Mesendoderm (in vitro differentiated cells): ENCODE data around the gene RAB11FIP4.

Experiments used
- DNase-seq: peaks from one replicate; pipeline ENCODE4 v3.0.0; 2013
- H2AK5ac ChIP-seq: 2 replicates; pipeline ENCODE4 v1.6.1; 2013; ENCODE audit warnings: low read length, inconsistent platforms
- H2BK120ac ChIP-seq: 2 replicates; pipeline ENCODE4 v1.6.1; 2013; ENCODE audit warnings: low read depth, mild to moderate bottlenecking, low read length, moderate library complexity, mixed read lengths
- H2BK15ac ChIP-seq: replicated peaks from 2 replicates; pipeline ENCODE4 v1.6.1; 2013; ENCODE audit warnings: low read depth, mild to moderate bottlenecking, moderate library complexity
- H2BK5ac ChIP-seq: 2 replicates; pipeline ENCODE4 v1.6.1; 2013; ENCODE audit warnings: low read length, inconsistent platforms
- H3K18ac ChIP-seq: 2 replicates; pipeline ENCODE4 v1.6.1; 2013; ENCODE audit warnings: mild to moderate bottlenecking, low read length, mixed read lengths
- H3K23ac ChIP-seq: one replicate; pipeline ENCODE4 v1.6.1; 2013; ENCODE audit warnings: low read length
- H3K27ac ChIP-seq: 2 replicates; pipeline ENCODE4 v1.5.1; 2013; ENCODE audit warnings: low read depth, mild to moderate bottlenecking, inconsistent platforms, low read length, moderate library complexity
- H3K27me3 ChIP-seq: 2 replicates; pipeline ENCODE4 v1.6.1; 2013; ENCODE audit warnings: low read length, control low read depth, mild to moderate bottlenecking, inconsistent platforms; ENCODE audit not compliant: insufficient read depth, poor library complexity
- H3K36me3 ChIP-seq: 2 replicates; pipeline ENCODE4 v1.6.1; 2013; ENCODE audit warnings: low read length, inconsistent platforms; ENCODE audit not compliant: control insufficient read depth, insufficient read depth
- H3K4ac ChIP-seq: one replicate; pipeline ENCODE4 v1.6.1; 2013; ENCODE audit warnings: low read depth, mild to moderate bottlenecking, low read length, moderate library complexity
- H3K4me1 ChIP-seq: 2 replicates; pipeline ENCODE4 v1.6.1; 2013; ENCODE audit warnings: low read depth, low read length, inconsistent platforms; ENCODE audit not compliant: control insufficient read depth
- H3K4me2 ChIP-seq: 2 replicates; pipeline ENCODE4 v1.6.1; 2013; ENCODE audit warnings: low read length
- H3K4me3 ChIP-seq: 2 replicates; pipeline ENCODE4 v1.5.1; 2013; ENCODE audit warnings: mild to moderate bottlenecking, low read length
- H3K56ac ChIP-seq: one replicate; pipeline ENCODE4 v1.6.1; 2013; ENCODE audit warnings: low read length
- H3K79me1 ChIP-seq: 2 replicates; pipeline ENCODE4 v1.6.1; 2013; ENCODE audit warnings: low read length, inconsistent platforms
- H3K79me2 ChIP-seq: 2 replicates; pipeline ENCODE4 v1.6.1; 2013; ENCODE audit warnings: mild to moderate bottlenecking, low read length; ENCODE audit not compliant: control insufficient read depth, insufficient read depth
- H3K9ac ChIP-seq: 2 replicates; pipeline ENCODE4 v1.6.1; 2013; ENCODE audit warnings: low read length, inconsistent platforms
- H4K5ac ChIP-seq: one replicate; pipeline ENCODE4 v1.6.1; 2013; ENCODE audit warnings: low read length
- H4K8ac ChIP-seq: one replicate; pipeline ENCODE4 v1.6.1; 2013; ENCODE audit warnings: low read depth, mild to moderate bottlenecking, control low read depth, low read length, moderate library complexity
- WGBS: extraction: QIAGEN DNeasy Blood & Tissue Kit; methylation state at CpG from one replicate; pipeline ENCODE4 v1.1.7; 2013; ENCODE audit warnings: low lambda C conversion rate, missing lambda C conversion rate; ENCODE audit not compliant: insufficient coverage; ENCODE audit errors: extremely low coverage; 5-methylcytosine and 5-hydroxymethylcytosine counted together

The RAB11FIP4 gene

GRCh38 chr17:31518478-31518877 is 127.0 kb downstream of the RAB11FIP4 start:
- DNase-seq = no peak
- Histone ChIP-seq H3K23ac (no peak overlapping the region), H4K8ac (no peak overlapping the region), H3K4me1 (no peaks in the 10 kb centered on the region), H3K79me2 (no peaks in the 10 kb centered on the region), H4K5ac (no peak overlapping the region), H2BK120ac (no peak overlapping the region), H3K36me3 (no peaks in the 10 kb centered on the region), H3K4me3 (no peak overlapping the region), H2AK5ac (no peak overlapping the region), H2BK15ac (no peak overlapping the region), H3K27me3 (no peaks in the 10 kb centered on the region), H3K4ac (no peak overlapping the region), H2BK5ac (no peak overlapping the region), H3K27ac (no peak overlapping the region), H3K9ac (no peak overlapping the region), H3K4me2 (no peak overlapping the region), H3K79me1 (no peaks in the 10 kb centered on the region), H3K18ac (no peak overlapping the region), H3K56ac (no peak overlapping the region)
- WGBS = no CpG with 5 or more reads among the region's 4 CpGs

DNA sequence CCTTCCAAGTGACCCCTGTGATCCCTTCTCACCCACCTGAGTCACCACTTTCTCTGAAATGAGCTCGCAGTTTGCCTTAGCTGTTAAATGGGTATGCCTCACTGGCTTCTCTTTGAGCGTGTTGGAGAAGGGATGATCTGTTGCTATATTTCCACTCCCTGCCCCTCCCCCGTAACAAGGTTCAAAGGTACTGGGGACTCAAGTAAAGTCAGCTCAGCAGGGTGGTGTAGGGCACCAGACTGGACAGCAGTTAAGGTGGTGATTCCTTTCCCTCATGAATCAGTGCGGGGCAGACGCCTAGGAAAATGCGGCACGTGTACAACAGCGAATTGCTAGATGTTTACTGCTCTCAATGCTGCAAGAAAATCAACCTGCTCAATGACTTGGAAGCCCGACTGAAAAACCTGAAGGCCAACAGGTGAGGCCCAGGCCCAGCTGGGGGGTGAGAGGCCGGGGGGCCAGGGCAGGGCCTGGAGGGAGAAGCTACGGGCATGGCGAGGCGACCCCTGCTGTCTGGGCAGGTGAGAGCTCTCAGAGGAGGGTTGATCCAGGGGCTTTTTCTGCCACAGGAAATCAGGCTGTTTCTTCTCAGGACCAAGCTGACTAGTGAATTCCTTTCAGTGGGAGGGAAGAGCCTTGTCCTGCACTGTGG is 130.3 kb downstream of the RAB11FIP4 start:
- H3K4me3 ChIP-seq = no peak overlapping the region
- H4K8ac ChIP-seq = no peak overlapping the region
- no peak overlapping the region for H3K27ac ChIP-seq
- H3K18ac ChIP-seq = no peak overlapping the region
- no peaks in the 10 kb centered on the region for H3K27me3 ChIP-seq
- H3K4ac ChIP-seq = no peak overlapping the region
- no peak overlapping the region for H2BK15ac ChIP-seq
- no peak for DNase-seq
- H3K4me1 ChIP-seq = no peaks in the 10 kb centered on the region
- no CpG with 5 or more reads among the region's 13 CpGs for WGBS
- no peak overlapping the region for H3K4me2 ChIP-seq
- H2AK5ac ChIP-seq = no peak overlapping the region
- no peak overlapping the region for H2BK5ac ChIP-seq
- H4K5ac ChIP-seq = no peak overlapping the region
- no peaks in the 10 kb centered on the region for H3K79me2 ChIP-seq
- H3K56ac ChIP-seq = no peak overlapping the region
- no peak overlapping the region for H3K23ac ChIP-seq
- no peaks in the 10 kb centered on the region for H3K79me1 ChIP-seq
- H3K36me3 ChIP-seq = no peaks in the 10 kb centered on the region
- no peak overlapping the region for H3K9ac ChIP-seq
- H2BK120ac ChIP-seq = no peak overlapping the region

- H2AK5ac ChIP-seq = no peak overlapping the region
- H2BK5ac ChIP-seq = no peak overlapping the region
- no peaks in the 10 kb centered on the region for H3K36me3 ChIP-seq
- H3K23ac ChIP-seq = no peak overlapping the region
- DNase-seq = no peak
- H3K4ac ChIP-seq = no peak overlapping the region
- no CpG with 5 or more reads among the region's 16 CpGs for WGBS
- no peak overlapping the region for H4K8ac ChIP-seq
- H3K27ac ChIP-seq = no peak overlapping the region
- no peaks in the 10 kb centered on the region for H3K27me3 ChIP-seq
- H3K4me1 ChIP-seq = no peaks in the 10 kb centered on the region
- no peak overlapping the region for H3K4me3 ChIP-seq
- H3K79me1 ChIP-seq = no peaks in the 10 kb centered on the region
- H3K56ac ChIP-seq = no peak overlapping the region
- no peak overlapping the region for H4K5ac ChIP-seq
- H2BK120ac ChIP-seq = no peak overlapping the region
- no peak overlapping the region for H3K18ac ChIP-seq
- no peak overlapping the region for H2BK15ac ChIP-seq
- no peaks in the 10 kb centered on the region for H3K79me2 ChIP-seq
- H3K4me2 ChIP-seq = no peak overlapping the region
- H3K9ac ChIP-seq = no peak overlapping the region
Measured at GRCh38 chr17:31522284-31522931, 130.9 kb downstream of the RAB11FIP4 start.

- Histone ChIP-seq H2BK5ac (no peak overlapping the region), H4K5ac (no peak overlapping the region), H2BK15ac (no peak overlapping the region), H3K36me3 (no peaks in the 10 kb centered on the region), H3K4me1 (no peaks in the 10 kb centered on the region), H3K27me3 (no peaks in the 10 kb centered on the region), H2AK5ac (no peak overlapping the region), H3K9ac (no peak overlapping the region), H3K23ac (no peak overlapping the region), H3K4me3 (no peak overlapping the region), H3K4me2 (no peak overlapping the region), H4K8ac (no peak overlapping the region), H3K56ac (no peak overlapping the region), H3K79me1 (no peaks in the 10 kb centered on the region), H3K18ac (no peak overlapping the region), H3K4ac (no peak overlapping the region), H3K79me2 (no peaks in the 10 kb centered on the region), H2BK120ac (no peak overlapping the region), H3K27ac (no peak overlapping the region)
- no peak for DNase-seq
- no CpG with 5 or more reads among the region's 9 CpGs for WGBS
Measured at GRCh38 chr17:31522987-31523495, 131.6 kb downstream of the RAB11FIP4 start.

GRCh38 chr17:31523862-31524730 is 132.6 kb downstream of the RAB11FIP4 start:
- no peak overlapping the region for H3K56ac ChIP-seq
- DNase-seq = no peak
- no peak overlapping the region for H3K23ac ChIP-seq
- H3K4ac ChIP-seq = no peak overlapping the region
- H3K27me3 ChIP-seq = no peaks in the 10 kb centered on the region
- no peak overlapping the region for H3K18ac ChIP-seq
- no peak overlapping the region for H3K27ac ChIP-seq
- no peak overlapping the region for H2BK120ac ChIP-seq
- H4K8ac ChIP-seq = no peak overlapping the region
- no peak overlapping the region for H3K4me2 ChIP-seq
- no peak overlapping the region for H2BK15ac ChIP-seq
- no peaks in the 10 kb centered on the region for H3K36me3 ChIP-seq
- no peak overlapping the region for H2AK5ac ChIP-seq
- no peak overlapping the region for H3K9ac ChIP-seq
- no peak overlapping the region for H3K4me3 ChIP-seq
- no peaks in the 10 kb centered on the region for H3K4me1 ChIP-seq
- no CpG with 5 or more reads among the region's 14 CpGs for WGBS
- H4K5ac ChIP-seq = no peak overlapping the region
- H2BK5ac ChIP-seq = no peak overlapping the region
- H3K79me1 ChIP-seq = no peaks in the 10 kb centered on the region
- H3K79me2 ChIP-seq = no peaks in the 10 kb centered on the region
